ENCODE results near the gene TMPRSS2. TPM values are rescaled to one million over a fixed set of nuclear protein-coding genes. Genes with fewer than 3 reads are reported as not detected.

TMPRSS2 gene
- total and polyA plus RNA-seq, 9 of the 15 experiments (the other 6 are each of a cell fraction or from before 2014, with no cell fraction given): 0.20 TPM; not detected in 8

- TF ChIP-seq NR4A1 (CRISPR knock-in tag; IDR thresholded peaks at IDR 0.05): no peak
- no peak for TF ChIP-seq NR4A1 (tag; IDR thresholded peaks at IDR 0.05)
- no peak for TF ChIP-seq EP300 (IDR thresholded peaks at IDR 0.05; ENCODE audit: low read length)
- TF ChIP-seq DNMT1 (IDR thresholded peaks at IDR 0.05): no peak
- no peak for TF ChIP-seq KAT2B (IDR thresholded peaks at IDR 0.05; ENCODE audit: low read depth, low read length)
- no peak for TF ChIP-seq ZNF175 (CRISPR knock-in tag; IDR thresholded peaks at IDR 0.05; ENCODE audit: low read depth)
- no peak for TF ChIP-seq NKRF (IDR thresholded peaks at IDR 0.05; ENCODE audit: borderline replicate concordance)
- no peak for TF ChIP-seq ZKSCAN8 (CRISPR knock-in tag; IDR thresholded peaks at IDR 0.05)
- no peak for TF ChIP-seq SMARCA5 (IDR thresholded peaks at IDR 0.05)
Measured at GRCh38 chr21:41478319-41479177, 29.4 kb downstream of the TMPRSS2 start (continued).
